22Rv1 (cell line): ENCODE measurements around the gene RAPGEF4.

Source experiments
- CTCF ChIP-seq: fragments of 450-650 bp; IDR thresholded peaks from 2 replicates; pipeline ENCODE4 v1.5.1; 2017; ENCODE audit warnings: mild to moderate bottlenecking
- ZFX ChIP-seq: fragments of 450-650 bp; IDR thresholded peaks from 2 replicates; pipeline ENCODE4 v1.6.1; 2017; ENCODE audit warnings: antibody characterized with exemption, borderline replicate concordance

DNA sequence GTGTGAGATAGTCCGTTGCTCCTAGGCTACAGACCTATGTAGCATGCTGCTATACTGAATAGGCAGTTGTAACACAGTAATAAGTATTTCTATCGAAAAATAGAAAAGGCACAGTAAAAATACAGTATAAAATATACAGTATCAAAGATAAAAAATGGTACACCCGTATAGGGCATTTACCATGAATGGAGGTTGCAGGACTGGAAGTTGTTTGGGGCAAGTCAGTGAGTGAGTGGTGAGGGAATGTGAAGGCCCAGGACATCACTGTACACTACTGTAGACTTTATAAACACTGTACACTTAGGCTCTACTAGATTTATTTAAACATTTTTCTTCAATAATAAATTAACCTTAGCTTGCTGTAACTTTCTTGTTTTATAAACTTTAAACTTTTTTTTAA, 343.5 kb downstream of the RAPGEF4 start:
- TF ChIP-seq CTCF, result no peak
- no peak for TF ChIP-seq ZFX
